GM18858 (cell line): Measurements from ENCODE around the gene CLPTM1.
"Not testable (repeated sequence)": the region's sequence is repeated elsewhere in the genome, so short reads cannot be mapped to it uniquely, and the experiment has no call there.

ENCODE experiments used
- ATAC-seq: cut with Tn5 transposase; IDR thresholded peaks from one replicate; pipeline ENCODE4 v1.9.1; 2021; ENCODE audit not compliant: unreplicated experiment

Gene CLPTM1

DNA sequence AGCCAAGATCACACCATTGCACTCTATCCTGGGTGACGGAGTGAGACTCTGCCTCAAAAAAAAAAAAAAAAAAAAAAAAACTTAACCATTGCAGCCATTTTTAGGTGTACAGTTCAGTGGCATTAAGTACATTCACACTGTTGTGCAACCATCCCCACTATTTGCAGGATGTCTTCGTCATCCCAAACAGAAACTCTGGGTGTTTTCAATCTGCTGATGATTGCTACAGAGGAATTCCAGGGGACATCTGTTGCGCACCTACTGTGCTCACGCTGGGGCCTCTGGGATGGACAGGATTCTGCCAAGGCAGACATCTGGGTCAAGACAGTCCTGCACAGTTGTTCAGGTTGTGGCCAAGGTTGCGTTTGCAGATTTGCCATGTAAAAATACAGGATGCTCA is 15.5 kb upstream of the CLPTM1 start:
- ATAC-seq = no peak

DNA sequence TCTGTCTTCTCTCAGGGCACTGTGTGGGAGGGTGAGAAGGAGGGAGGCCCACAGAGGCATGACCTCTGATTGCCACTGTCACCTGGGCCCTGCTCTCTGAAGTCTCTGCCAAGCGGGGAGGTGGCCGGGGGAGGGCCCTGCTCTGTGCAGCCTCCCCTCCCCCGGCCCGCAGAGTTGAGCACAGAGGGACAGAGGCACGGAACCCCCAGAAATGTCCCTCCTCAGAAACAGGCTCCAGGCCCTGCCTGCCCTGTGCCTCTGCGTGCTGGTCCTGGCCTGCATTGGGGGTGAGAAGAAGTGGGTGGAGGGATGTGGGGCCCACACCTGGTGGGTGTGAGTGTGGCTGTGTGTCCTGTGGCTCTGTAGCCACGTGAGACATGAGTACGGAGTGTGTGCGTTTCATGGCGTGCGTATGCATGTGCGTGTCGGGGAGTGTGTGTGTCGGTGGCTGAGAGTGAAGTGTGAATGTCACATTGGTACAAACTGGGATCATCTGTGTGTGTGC is 13.1 kb upstream of the CLPTM1 start, which contains the start of gene APOC4:
Gene APOC4 (plus strand): TSS at position 171 of the 505 bp plus-strand sequence. CDS start 41 bp downstream, at position 212.
- ATAC-seq = no peak

DNA sequence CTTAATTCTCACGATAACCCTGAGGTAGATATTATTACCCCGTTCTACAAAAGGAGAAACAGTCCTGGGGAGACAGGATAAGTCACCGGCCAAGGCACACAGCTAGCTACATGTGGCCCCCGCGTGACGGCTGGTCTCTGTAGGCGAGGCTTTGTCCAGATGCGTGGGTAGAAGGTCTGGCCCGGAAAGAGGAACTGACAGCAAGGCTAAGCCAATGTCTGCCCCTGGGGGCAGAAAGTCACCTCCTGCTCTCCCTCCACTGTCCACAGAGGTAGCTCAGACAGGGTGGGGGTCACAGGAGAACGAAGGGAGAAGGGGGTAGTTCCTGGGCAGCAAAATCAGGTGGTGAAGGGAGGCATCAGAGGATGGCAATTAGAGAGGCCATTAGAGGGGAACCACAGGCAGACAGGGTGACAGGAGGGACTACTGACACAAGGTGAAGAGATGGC is 11.4 kb upstream of the CLPTM1 start:
- peak; percentile 51 for ATAC-seq

DNA sequence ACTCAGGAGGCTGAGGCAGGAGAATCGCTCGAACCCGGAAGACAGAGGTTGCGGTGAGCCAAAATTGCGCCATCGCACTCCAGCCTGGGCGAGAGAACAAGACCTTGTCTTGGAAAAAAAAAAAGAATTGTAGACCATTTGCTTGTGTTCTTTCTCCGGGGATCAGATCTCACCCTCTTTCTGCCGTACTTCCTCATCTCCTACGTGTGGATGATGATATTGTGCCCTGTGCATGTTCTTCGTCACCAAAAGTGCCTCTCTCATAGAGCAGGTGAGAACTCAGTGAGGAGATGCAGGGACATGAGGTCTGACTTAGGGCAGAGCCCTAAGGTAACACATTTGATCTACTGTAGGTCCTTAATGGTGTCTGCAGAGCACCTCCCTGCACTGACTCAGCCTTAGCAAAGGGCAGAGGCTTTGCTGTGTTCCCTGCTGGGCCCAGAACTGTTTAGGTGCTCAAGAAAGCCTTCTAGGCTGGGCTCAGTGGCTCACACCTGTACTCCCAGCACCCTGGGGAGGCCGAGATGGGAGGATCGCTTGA is 8.1 kb upstream of the CLPTM1 start:
- no peak for ATAC-seq

DNA sequence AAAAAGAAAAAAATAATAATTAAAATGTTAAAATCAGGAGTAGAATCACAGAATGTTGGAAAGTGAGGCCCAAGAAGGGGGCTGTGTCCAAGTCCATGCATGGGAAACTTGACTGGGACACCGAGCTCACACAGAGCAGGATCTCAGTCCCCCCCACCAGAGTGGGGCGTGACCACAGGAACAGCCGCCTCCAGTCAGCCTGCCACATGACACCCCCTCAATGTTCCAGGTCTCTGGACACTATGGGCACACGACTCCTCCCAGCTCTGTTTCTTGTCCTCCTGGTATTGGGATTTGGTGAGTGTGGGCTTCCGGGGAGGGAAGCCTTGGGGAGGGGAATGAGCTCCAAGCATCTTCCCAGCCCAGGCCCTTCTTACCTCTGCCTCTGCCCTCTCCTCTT is 6.9 kb upstream of the CLPTM1 start:
- no peak for ATAC-seq

DNA sequence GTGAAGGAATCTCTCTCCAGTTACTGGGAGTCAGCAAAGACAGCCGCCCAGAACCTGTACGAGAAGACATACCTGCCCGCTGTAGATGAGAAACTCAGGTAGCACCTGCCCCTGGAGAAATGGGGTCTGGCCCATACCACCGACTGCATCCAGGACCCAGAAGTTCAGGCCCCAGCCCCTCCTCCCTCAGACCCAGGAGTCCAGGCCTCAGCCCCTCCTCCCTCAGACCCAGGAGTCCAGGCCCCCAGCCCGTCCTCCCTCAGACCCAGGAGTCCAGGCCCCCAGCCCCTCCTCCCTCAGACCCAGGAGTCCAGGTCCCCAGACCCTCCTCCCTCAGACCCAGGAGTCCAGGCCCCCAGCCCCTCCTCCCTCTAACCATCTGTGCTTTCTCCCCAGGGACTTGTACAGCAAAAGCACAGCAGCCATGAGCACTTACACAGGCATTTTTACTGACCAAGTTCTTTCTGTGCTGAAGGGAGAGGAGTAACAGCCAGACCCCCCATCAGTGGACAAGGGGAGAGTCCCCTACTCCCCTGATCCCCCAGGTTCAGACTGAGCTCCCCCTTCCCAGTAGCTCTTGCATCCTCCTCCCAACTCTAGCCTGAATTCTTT is 6.3 kb upstream of the CLPTM1 start:
- ATAC-seq = no peak

DNA sequence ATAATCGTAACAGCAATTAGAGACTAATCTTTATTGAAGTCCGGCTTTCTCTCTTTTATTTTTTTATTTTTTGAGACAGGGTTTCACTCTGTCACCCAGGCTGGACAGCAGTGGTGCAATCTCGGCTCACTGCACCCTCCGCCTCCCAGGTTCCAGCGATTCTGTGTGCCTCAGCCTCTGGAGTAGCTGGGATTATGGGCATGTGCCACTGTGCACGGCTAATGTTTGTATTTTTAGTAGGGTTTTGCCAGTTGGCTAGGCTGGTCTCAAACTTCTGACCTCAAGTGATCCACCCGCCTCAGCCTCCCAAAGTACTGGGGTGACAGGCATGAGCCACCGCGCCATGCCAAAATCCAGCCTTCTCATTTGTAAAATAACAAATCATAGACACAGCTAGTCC is 5.6 kb upstream of the CLPTM1 start:
- no peak for ATAC-seq

DNA sequence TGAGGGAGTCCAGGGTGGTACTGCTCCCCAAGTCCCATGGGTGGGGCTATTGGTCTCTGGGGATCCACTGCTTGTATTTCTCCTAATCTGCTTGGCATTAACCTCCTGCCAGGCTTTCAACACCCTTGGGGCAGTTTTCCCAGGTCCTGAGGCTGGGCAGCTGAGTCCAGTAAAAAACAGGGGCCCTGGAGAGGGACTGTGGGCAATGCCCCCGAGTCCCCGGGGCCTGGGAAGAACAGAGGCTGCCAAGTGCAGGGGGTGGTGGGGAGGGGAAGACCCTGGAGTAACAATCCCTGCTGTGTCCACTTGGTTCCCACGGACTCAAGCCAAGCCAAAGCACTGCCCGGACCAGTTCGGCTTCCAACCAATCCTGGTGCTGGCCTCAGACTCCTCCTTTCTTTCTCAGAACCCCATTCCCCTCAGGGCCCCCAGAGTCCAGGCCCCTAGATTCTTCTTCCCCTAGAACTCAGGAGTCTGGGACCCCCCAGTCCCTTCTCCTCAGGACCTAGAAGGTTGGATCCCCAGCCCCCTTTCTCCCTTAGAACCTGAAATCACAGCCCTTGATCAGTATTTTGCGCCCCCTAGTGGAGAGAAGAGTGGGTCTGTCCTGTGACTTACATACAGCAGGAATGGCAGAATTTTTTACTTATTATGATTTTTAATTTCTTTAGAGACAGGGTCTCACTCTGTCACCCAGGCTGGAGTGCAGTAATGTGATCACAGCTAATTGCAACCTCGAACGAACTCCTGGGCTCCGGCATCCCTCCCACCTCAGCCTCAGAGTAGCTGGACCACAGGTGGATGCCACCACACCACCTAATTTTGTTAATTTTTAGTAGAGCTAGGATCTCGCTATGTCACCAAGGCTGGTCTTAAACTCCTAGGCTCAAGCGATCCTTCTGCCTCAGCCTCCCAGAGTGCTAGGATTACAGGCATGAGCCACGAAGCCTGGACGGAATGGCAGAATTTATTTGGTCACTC is 3.7 kb upstream of the CLPTM1 start:
- ATAC-seq = no peak

DNA sequence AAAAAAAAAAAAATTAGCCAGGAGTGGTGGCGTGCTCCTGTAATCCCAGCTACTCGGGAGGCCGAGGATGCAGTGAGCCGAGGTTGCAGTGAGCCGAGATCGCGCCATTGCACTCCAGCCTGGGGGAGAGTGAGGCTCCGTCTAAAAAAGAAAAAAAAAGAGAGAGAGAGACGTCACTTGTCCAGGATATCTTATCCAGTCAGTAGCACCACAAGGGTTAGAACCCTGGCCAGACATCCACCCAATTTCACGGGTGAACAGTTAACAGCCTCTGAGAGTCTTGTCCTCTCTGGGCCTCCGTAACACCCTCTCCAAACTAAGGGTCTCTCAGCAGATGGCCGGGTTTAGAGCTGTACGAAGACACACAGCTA is 917 bp upstream of the CLPTM1 start:
- ATAC-seq = no peak

DNA sequence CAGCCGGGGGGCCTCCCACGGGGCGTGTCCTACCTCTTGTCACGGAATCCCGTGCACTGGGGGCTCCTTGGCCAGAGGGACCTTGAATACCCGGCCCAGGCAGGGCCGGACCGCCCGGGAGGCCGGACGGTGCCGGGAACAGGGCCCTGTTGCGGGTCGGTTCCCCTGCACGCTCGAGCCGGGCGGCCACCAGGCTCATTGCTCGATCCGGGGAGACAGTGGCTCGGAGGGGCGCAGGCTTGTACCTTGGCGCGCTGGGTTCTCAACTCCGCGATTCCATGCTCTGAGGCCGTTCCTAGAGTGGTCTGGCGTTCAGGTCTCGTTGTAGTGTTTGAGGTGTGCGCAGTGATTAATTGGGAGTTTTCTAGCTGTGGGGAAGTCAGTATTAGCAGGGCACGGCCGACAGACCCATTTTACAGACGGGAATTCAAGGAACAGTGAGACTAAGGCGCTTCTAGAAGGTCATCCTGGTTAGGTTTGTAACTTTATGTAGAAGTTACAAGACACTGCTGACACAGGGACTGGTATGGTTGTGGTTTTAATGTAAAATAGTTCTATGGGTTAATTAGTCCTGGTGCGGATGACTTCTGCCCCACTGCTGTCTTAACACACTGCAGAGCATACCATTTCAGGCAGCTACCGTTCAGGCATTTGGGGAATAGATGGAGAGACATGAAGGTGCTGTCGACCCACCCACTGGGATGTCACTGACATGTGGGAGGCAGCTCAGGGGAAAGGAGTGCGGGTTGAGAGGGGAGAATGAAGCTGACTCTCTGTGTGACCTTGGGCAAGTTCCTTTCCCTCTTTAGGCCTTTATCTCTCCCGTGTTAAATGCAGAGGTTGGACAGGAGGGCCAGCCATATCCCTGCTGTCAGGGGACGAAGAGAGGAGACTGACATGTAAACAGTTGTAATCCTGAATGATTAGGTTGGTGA is 592 bp downstream of the CLPTM1 start:
- peak; percentile 8 for ATAC-seq

DNA sequence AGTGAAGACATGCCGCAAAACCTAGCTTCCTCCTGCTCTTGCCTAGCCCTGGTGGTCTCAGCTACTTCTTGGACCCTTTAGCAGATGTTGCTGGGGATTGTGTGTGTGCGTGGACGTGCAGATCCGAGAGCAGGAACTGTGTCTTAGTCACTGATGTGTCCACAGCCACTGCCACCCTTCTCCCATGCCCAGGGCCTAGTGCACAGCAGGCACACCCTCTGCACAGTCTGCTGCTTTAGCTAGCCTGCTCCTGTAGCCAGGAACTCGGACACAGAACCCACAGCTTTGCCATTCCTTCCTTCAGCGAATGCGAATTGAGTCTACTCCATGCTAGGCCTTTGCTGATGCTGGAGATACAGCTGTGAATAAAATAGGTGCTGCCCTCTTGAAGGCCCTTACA is 2.3 kb downstream of the CLPTM1 start:
- ATAC-seq = no peak

DNA sequence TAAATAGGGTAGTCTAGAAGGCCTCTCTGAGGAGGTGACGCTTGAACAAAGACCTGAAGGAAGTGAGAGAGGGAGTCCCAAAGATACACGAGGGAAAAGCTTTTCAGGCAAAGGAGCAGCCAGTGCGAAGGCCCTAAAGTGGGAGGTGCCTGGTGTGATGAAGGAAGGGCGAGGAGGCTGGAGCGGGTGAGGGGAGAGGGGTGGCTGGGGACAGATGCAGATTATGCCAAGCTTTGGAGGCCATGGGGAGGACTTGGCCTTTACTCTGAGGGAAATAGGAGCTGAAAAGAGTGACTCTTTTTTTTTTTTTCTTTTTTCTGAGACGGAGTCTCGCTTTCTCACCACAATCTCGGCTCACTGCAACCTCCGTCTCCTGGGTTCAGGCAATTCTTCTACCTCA is 2.9 kb downstream of the CLPTM1 start:
- ATAC-seq = no peak

DNA sequence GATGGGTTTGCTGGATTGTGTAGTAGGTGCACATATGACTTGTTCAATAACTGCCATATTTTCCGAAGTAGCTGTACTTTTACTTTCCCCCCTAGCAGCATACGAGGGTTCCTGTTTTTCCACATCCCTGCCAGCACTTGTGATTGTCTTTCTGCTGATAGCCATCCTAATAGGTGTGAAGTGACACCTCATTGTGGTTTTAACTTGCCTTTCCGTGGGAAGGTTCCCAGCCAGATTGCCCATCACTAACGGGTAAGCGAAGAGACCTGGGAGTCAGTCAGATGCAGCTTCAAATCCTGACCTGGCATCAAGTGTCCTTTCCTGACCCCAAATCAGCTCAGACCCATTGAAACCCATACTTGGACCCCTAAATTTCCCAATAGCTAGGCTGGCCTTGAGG is 4.5 kb downstream of the CLPTM1 start:
- no peak for ATAC-seq

DNA sequence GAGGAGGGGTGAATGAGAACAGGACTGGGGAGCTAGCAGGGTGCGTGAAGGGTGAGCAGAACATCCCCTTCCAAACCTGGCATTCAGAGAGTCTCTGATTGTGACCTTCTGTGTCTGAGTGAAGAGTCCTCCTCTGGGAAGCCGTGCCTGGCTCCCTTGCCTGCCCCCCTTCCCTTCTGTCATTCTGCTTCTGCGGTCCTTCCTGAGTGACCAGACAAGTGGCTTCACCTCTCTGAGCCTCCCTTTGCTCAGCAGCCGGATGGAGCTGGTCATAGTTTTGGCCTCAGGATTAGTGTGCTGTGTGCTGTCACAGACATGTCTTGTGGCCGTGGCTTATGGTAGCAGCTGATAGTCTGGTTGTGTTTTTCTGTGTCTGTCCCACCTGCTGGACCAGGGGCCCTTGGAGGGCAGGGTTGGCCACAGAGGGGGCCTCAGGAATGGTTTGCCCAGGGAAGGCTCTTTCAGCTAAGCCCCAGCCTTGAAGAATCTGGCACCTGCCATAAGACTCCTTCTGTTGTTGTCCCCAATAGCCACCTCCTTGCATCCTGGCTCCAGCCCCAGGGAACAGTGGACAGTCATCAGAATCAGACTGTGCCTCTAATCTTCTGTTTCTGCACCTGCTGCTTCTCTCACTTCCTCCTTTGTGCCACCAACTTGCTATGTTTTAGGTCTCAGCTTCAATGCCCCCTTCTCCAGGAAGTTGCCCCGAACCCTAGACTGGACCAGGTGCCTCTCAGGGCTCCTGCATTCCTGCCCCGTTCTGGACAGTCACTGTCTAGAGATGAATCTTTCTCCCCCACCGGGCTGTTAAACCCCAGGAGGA is 5.9 kb downstream of the CLPTM1 start:
- ATAC-seq = no peak

DNA sequence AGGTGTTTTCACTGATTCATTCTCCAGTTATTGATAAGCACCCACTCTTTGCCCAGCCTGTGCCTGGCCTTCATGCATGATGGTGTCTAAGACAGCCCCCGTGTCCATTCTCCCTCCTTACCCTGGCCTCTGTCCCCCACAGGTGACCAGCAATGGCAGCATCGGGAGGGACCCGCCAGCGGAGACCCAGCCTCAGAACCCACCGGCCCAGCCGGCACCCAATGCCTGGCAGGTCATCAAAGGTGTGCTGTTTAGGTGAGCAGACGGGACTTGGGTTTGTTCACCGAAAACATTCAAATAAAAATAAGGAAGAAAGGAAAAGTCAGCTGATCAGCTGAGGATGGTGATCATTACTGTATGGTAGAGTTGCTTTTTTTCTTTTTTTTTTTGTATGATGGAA is 6.6 kb downstream of the CLPTM1 start:
- no peak for ATAC-seq

DNA sequence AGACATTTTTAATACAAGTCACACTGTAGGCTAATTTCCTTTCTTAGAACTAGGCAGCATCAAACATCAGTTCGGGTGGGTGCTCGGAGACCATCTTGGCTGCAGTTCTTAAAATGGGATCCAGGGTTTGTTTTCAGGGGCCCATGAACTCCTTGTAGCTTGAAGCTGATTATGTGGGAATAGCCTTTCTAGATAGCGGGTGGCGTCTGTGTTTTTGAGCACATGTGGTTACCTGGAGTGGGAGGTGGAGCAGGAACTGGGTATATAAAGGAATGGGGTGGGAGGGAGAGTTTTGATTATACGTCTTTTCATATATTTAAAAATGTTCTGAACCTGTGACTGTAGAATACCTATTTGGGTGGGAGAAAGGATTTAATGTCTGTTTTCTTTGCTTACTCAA is 12.9 kb downstream of the CLPTM1 start:
- no peak for ATAC-seq

DNA sequence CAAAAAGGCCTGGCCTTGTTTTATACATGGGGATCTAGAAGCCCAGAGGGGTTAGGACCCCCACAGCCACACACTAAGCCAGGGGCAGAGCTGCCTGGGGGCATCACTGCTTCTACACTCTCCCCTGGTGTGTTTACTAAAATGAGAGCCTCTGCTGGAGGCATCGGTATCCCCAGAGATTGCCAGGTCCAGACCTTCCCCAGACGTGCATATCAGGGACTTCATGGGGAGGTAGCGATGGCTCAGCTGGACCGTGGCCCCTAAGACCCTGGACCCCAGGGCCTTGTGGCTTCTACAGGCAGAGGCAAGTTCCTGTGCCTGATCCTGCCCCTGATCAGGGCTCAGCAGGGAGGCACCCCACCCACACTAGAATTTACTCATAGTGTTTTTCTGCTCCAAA is 13.5 kb downstream of the CLPTM1 start:
- no peak for ATAC-seq

DNA sequence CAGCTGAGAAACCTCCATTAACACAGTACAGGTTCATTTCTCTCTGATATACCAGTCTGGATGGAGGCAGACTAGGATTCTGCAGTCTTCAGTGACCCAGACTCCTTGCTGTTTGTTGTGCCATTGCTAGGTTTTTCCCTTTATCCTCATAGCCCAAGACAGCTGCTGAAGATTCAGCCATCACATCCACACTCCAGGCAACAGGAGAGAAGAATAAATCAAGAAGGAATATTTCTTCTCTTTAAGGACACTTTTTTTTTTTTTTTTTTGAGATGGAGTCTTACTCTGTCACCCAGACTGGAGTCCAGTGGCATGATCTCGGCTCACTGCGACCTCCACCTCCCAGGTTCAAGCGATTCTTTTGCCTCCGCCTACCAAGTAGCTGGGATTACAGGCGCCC is 14.3 kb downstream of the CLPTM1 start:
- ATAC-seq = no peak

DNA sequence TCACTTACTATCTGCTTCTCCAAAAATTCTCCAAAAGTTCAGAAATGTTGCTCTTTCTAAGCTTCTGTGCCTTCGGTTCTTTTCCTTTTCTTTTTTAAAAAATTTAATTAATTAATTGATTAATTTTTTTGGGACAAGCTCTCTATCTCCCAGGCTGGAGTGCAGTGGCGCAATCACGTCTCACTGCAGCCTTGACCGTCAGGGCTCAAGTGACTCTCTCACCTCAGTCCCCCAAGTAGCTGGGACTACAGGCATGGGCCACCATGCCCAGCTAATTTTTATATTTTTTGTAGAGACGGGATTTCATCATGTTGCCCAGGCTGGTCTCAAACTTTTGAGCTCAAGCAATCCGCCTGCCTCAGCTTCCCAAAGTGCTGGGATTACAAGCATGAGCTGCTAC is 16.3 kb downstream of the CLPTM1 start:
- not testable (repeated sequence) for ATAC-seq

DNA sequence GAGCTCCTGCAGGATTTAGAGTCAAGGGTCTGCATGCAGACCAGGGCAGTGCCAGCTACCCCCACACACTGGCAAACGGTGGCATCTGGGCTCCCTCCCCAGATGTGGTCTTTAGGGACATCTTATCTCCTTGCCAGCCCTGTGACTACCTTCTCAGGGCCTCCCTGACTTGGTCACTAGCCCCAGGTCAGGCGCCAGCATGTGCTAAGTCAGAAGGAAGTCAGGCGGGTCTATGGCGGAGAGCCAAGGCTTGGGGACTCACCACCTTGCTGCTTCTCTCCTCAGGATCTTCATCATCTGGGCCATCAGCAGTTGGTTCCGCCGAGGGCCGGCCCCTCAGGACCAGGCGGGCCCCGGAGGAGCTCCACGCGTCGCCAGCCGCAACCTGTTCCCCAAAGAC is 17.6 kb downstream of the CLPTM1 start:
- no peak for ATAC-seq
